Measurements from ENCODE around the gene PER2. TPM values are rescaled to one million over a fixed set of nuclear protein-coding genes. Genes with fewer than 3 reads are reported as not detected.
A peak's percentile ranks its signal among the peaks of the same experiment; 100 is the strongest.

PER2 gene
- total and polyA plus RNA-seq, 10 of the 15 experiments (the other 5 are each of a cell fraction or from before 2014, with no cell fraction given): 1.5 to 15.1 (median 4.6) TPM

DNA sequence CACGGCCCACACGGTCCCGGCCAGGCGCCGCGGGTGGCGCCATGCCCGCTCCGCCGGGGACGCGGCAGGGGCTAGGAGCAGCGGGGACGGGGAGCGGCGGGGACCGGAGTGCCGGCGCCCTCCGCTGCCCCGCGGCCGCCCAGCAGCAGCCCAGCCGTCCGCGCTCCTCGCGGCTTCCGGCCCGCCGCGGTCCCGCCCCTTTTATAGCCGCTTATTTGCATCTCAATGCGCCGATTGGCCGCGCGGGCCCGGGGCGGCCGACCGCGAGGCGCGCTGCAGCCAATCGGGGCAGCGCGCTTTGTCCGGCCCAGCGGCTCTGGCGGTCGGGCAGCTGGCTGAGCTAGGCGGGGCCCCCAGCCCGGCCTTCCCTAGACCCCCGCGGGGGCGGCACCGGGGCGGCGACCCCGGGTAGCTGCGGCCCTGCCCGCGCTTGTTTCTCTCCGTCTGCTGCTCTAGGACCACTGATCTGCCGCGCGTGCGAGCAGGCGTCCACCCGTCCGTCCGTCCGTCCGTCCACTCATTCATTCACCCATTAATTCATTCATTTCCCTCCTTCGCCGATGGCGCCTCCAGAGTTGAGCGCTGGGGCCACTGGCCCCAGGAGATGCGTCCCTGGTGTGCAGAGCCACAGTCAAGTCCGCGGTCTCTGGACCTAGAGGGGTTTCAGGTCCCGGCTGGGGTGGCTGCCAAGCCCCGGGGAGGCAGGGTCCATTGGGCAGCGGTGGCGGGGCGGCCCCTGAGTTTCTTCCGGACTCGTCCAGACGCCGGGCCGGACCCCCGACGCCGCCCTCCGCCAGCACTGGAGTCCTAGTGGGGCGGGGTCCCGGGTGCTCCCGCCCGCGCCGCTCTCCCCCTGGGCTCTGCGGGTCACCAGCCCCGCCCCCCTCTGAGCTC is 48.3 kb downstream of the PER2 start, which contains the start of gene HES6 (continued):
- TF ChIP-seq ZNF217 (IDR thresholded peaks at IDR 0.05) (no peak), RUNX3 (IDR thresholded peaks at IDR 0.05; ENCODE audit: low read length) (peak; percentile 6; the same call in 1 of the 2 replicates), ETV6 (conservative IDR thresholded peaks at IDR 0.05 in 1 of 2, IDR thresholded peaks at IDR 0.05 in 1 of 2; ENCODE audit: borderline replicate concordance in 1 of 2, low read depth in 1 of 2) (no peak), SREBF1 (IDR thresholded peaks at IDR 0.05; ENCODE audit: low read length) (no peak), ATF7 (IDR thresholded peaks at IDR 0.05; ENCODE audit: low read depth) (no peak), HDGF (IDR thresholded peaks at IDR 0.05) (no peak), PAX5 (IDR thresholded peaks at IDR 0.05; ENCODE audit: borderline replicate concordance, low read depth, low read length) (no peak), FOS (IDR thresholded peaks at IDR 0.05; ENCODE audit: borderline replicate concordance, extremely low read depth, insufficient read length) (peak; percentile 10), FOXK2 (IDR thresholded peaks at IDR 0.05) (no peak), ZNF207 (IDR thresholded peaks at IDR 0.05; ENCODE audit: borderline replicate concordance) (no peak), SIX5 (IDR thresholded peaks at IDR 0.05; ENCODE audit: low read depth, low read length, severe bottlenecking) (no peak), TCF12 (IDR thresholded peaks at IDR 0.05; ENCODE audit: low read depth, low read length) (no peak), RFX5 (IDR thresholded peaks at IDR 0.05; ENCODE audit: low read depth, low read length) (no peak), KDM1A (IDR thresholded peaks at IDR 0.05; ENCODE audit: borderline replicate concordance) (no peak), ZNF274 (IDR thresholded peaks at IDR 0.05; ENCODE audit: insufficient read depth, insufficient read length) (no peak), HDAC6 (IDR thresholded peaks at IDR 0.05; ENCODE audit: unreplicated experiment) (no peak), ESRRA (IDR thresholded peaks at IDR 0.05; ENCODE audit: low read length) (no peak), SRF (IDR thresholded peaks at IDR 0.05; ENCODE audit: low read depth in 2 of 2, low read length in 2 of 2) (peak in 1 of 2 experiments; percentile 50; a peak in 2 of 4 replicates), WRNIP1 (IDR thresholded peaks at IDR 0.05; ENCODE audit: borderline replicate concordance, low read depth, low read length) (no peak), ZSCAN29 (IDR thresholded peaks at IDR 0.05) (no peak), JUND (IDR thresholded peaks at IDR 0.05; ENCODE audit: low read depth, low read length) (no peak)
- TF ChIP-seq, protein P1, sequence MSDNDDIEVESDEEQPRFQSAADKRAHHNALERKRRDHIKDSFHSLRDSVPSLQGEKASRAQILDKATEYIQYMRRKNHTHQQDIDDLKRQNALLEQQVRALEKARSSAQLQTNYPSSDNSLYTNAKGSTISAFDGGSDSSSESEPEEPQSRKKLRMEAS (IDR thresholded peaks at IDR 0.05; ENCODE audit: low read depth, low read length): no peak
- TF ChIP-seq, protein P2, sequence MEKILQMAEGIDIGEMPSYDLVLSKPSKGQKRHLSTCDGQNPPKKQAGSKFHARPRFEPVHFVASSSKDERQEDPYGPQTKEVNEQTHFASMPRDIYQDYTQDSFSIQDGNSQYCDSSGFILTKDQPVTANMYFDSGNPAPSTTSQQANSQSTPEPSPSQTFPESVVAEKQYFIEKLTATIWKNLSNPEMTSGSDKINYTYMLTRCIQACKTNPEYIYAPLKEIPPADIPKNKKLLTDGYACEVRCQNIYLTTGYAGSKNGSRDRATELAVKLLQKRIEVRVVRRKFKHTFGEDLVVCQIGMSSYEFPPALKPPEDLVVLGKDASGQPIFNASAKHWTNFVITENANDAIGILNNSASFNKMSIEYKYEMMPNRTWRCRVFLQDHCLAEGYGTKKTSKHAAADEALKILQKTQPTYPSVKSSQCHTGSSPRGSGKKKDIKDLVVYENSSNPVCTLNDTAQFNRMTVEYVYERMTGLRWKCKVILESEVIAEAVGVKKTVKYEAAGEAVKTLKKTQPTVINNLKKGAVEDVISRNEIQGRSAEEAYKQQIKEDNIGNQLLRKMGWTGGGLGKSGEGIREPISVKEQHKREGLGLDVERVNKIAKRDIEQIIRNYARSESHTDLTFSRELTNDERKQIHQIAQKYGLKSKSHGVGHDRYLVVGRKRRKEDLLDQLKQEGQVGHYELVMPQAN (conservative IDR thresholded peaks at IDR 0.05): peak; percentile 59
- TF ChIP-seq, protein P3, sequence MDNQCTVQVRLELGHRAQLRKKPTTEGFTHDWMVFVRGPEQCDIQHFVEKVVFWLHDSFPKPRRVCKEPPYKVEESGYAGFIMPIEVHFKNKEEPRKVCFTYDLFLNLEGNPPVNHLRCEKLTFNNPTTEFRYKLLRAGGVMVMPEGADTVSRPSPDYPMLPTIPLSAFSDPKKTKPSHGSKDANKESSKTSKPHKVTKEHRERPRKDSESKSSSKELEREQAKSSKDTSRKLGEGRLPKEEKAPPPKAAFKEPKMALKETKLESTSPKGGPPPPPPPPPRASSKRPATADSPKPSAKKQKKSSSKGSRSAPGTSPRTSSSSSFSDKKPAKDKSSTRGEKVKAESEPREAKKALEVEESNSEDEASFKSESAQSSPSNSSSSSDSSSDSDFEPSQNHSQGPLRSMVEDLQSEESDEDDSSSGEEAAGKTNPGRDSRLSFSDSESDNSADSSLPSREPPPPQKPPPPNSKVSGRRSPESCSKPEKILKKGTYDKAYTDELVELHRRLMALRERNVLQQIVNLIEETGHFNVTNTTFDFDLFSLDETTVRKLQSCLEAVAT (IDR thresholded peaks at IDR 0.05): no peak
- TF ChIP-seq, protein P4, sequence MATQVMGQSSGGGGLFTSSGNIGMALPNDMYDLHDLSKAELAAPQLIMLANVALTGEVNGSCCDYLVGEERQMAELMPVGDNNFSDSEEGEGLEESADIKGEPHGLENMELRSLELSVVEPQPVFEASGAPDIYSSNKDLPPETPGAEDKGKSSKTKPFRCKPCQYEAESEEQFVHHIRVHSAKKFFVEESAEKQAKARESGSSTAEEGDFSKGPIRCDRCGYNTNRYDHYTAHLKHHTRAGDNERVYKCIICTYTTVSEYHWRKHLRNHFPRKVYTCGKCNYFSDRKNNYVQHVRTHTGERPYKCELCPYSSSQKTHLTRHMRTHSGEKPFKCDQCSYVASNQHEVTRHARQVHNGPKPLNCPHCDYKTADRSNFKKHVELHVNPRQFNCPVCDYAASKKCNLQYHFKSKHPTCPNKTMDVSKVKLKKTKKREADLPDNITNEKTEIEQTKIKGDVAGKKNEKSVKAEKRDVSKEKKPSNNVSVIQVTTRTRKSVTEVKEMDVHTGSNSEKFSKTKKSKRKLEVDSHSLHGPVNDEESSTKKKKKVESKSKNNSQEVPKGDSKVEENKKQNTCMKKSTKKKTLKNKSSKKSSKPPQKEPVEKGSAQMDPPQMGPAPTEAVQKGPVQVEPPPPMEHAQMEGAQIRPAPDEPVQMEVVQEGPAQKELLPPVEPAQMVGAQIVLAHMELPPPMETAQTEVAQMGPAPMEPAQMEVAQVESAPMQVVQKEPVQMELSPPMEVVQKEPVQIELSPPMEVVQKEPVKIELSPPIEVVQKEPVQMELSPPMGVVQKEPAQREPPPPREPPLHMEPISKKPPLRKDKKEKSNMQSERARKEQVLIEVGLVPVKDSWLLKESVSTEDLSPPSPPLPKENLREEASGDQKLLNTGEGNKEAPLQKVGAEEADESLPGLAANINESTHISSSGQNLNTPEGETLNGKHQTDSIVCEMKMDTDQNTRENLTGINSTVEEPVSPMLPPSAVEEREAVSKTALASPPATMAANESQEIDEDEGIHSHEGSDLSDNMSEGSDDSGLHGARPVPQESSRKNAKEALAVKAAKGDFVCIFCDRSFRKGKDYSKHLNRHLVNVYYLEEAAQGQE (IDR thresholded peaks at IDR 0.05; ENCODE audit: low read depth, low read length): no peak

Data from GM12878 (cell line).